HG03439 (cell line): ENCODE measurements around the gene HECTD4.
"Not testable (repeated sequence)": the region's sequence is repeated elsewhere in the genome, so short reads cannot be mapped to it uniquely, and the experiment has no call there.

ENCODE experiments used
- ATAC-seq: cut with Tn5 transposase; IDR thresholded peaks from one replicate; pipeline ENCODE4 v1.9.1; 2021; ENCODE audit warnings: mild to moderate bottlenecking, moderate library complexity; ENCODE audit not compliant: unreplicated experiment

The HECTD4 gene

DNA sequence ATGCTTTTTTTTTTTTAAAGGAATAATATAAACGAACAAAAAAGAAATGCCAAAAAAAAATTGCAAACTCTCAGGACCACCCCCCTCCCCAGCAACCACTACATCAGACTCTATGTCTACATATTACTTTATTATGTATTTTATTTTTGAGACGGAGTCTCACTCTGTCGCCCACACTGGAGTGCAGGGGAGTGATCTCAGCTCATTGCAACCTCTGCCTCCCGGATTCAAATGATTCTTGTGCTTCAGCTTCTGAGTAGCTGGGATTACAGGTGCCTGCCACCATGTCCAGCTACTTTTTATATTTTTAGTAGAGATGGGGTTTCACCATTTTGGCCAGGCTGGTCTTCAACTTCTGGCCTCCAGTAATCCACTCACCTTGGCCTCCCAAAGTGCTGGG lies 22.9 kb downstream of the HECTD4 start:
- no peak for ATAC-seq

DNA sequence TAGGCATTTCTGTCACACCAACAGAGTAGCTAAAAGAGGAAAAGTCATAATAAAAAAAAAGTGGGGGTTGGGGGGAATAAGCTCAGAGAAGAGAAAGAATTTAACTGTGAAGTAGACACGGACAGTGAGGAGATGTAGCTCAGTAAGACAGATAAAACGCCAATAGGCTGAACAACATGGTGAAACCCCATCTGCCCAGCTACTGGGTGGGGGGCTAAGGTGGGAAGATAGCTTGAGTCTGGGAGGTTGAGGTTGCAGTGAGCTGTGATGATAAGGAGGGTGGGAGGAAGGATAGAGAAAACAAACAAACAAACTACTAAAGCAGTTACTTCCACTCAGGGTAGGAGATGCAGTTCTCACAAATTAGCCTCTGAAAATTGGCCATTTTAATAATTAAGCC lies 25.0 kb downstream of the HECTD4 start:
- ATAC-seq = no peak

DNA sequence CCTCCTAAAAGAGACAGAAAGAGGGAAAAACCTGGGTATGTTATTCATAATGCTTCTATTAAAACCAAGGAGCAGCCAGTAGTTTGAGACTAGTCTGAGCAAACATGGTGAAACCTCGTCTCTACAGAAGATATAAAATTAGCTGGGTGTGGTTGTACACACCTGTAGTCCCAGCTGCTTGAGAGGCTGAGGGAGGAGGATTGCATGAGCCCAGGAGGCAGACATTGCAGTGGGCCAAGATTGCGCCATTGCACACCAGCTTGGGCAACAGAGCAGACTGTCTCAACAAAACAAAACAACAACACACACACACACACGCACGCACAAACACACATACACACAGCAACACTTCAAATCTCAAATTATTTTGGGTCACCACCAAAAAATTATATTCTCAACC lies 27.8 kb downstream of the HECTD4 start:
- ATAC-seq = no peak

DNA sequence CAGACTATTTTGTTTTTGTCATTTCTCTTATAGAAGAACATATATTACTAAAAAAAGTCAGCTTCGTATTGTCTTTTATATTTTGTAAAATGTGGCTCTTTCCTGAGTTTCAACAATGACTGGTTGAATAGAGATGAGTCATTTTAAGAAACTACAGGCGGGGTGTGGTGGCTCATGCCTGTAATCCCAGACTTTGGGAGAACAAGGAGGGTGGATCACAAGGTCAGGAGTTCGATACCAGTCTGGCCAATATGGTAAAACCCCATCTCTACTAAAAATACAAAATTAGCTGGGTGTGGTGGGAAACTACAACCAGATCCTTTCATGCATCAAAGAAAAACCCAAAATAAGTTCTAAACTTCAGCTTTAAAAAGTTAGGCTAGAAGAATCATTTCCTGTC lies 28.8 kb downstream of the HECTD4 start:
- no peak for ATAC-seq

DNA sequence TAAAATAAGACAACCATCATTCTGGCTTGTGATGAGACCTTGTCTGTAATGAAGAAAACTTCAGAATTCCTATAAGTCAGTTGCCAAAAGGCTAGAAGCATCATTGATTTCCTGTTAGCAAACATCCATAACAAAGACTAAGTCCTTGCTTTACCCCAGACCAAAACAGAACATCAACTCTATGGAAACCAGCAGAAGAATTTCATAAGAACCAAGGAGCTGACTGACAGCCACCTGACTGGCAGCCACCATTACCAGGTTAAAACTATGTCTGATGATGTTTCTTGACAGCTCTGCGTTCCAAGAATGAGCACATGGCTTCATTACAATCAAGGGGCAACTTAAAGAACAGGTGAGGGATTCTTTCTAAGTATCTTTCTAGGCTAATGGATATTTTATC lies 29.3 kb downstream of the HECTD4 start:
- no peak for ATAC-seq

DNA sequence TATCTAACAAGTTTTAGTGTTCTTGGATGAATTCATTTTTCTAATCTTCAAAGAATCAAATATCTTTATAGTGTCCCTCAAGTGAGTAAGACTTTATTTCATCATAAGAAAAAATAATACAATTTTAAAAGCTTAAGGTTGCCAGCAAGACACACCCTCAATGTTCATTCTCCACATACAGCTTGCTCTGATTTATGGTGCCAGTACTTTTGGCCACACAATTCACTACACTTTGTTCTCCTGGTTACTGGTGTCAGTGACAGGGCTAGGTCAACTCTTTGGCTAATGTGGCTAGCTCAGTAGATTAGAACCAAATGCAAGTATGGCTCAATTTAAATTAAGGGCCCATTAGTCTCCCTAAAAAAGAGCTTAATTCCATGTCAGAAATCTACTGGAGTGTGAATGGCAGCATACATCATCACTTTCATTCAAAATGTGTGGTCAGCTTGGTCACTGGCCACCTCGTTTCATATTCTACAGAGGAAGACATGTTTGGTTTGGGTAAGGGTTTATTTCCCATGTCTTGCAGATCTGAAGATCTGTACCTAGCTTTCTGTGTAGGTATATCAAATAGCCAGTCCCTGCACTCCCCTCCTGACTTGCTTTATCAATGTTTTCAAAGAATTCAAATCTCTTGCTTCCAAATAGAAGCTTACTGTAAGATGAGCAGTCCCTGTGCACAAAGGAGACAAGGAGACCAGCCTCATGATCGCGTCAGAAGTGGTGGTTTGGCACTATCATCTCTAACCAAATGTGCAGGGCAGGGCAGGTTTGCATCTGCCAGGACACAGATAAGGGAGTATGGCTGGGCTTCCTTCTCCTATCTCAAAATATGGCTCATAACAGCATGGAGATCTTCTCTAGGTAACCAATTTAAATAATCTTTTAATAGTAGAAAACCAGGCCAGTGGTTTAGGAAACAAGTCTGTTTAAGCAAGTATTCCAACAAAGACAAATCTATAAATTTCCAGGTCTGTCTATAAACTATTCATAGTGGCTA lies 31.3 kb downstream of the HECTD4 start:
- ATAC-seq = no peak

DNA sequence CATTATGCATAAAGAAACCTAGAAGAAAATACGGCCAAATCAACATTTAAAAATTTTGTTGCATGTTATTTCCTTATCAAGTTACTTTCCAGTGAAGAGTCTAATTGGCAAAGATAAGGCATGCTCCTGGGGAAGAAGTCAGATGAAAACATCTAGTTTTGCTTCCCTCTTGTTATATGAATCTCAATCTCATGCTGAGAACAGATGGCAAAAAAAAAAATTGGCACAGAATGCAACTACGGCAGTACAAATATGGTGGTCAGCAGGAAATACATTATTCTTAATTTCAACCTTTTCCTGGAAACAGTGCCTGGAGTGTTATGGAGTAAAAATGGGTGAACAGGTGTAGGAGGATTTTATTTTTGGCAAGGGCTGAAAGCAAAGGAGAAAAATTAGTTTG lies 32.8 kb downstream of the HECTD4 start:
- ATAC-seq = no peak

DNA sequence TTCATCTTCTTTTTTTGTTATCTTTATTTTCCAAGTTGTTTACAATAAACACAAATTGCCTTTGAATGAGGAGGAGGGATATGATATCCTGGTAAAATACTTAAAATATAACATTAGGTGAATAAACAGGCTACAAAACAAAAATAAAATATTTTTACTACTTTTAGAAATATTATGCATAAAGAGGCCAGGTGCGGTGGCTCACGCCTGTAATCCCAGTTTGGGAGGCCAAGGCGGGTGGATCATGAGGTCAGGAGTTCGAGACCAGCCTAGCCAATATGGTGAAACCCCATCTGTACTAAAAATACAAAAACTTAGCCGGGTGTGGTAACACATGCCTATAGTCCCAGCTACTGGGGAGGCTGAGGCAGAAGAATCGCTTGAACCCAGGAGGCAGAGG lies 33.3 kb downstream of the HECTD4 start:
- ATAC-seq = not testable (repeated sequence)

DNA sequence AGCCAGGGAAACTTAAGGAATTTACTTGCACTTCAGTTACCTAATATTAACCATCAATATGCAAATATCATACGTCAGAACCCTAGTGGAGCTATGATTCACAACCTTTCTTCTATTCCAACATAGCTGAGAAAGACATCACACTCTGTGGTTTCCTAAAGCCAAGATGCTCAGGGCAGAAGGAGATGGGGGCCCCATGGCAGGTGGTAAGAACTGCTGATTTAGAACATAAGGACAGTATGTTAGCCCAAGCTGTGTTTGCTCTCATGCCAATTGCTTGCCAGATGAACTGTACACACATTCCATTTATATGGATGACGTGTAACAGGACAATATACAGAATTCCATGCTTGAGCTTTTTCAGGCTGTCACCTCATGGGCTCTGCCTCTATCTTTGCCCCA lies 34.6 kb downstream of the HECTD4 start:
- no peak for ATAC-seq

DNA sequence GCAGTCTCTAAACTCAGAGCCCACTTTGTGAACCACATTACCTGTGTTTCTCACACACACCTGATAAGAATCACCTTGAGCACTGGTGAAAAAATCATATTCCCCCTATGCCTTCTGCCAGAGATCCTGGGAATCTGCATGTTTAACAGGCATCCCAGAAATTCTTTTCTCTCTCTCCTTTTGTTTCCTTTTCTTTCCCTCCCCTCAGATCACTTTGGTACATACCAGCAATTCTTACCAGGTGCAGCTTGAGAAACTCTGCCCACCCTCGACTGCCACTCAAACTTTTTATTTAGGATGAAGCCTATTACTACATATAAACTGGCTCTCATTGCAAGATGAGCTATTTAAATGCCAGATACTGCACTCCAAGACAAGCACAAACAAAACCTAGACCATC lies 36.0 kb downstream of the HECTD4 start:
- ATAC-seq = no peak

DNA sequence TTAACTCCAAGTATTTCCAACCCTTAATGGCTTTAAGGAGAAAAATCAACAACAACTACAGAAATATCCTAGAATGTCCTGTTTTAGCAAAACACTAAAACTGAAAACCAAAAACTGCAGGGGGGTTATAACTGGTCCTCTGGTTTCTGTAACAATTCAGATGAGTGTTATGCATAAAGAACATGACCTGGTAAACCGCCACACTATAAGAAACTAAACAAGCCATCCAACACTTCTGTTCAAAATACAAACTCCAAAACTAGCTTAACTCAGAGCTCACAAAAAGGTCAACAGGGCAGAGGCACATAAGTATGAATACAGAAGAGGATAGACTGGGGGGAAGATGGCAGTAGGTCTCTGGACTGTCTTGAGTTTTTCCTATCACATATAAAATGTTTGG lies 38.0 kb downstream of the HECTD4 start:
- no peak for ATAC-seq

DNA sequence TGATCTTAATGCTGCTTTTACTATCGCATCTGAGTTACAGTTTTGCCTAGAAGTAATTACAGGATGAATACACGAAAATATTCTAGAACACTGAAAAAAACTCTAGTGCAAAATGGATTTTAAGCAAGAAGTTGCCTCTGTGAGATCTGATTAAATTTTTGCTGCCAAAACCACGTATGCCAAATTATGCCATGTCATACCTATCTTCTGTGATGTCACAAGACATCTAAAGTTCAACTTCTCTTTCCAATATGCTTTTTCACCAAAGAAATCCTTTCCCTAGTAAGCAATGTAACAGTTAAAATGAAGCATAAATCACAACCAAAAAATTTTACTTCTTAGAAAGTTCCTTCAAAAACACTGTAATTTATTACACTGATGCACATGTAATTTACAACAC lies 39.6 kb downstream of the HECTD4 start:
- ATAC-seq = no peak

DNA sequence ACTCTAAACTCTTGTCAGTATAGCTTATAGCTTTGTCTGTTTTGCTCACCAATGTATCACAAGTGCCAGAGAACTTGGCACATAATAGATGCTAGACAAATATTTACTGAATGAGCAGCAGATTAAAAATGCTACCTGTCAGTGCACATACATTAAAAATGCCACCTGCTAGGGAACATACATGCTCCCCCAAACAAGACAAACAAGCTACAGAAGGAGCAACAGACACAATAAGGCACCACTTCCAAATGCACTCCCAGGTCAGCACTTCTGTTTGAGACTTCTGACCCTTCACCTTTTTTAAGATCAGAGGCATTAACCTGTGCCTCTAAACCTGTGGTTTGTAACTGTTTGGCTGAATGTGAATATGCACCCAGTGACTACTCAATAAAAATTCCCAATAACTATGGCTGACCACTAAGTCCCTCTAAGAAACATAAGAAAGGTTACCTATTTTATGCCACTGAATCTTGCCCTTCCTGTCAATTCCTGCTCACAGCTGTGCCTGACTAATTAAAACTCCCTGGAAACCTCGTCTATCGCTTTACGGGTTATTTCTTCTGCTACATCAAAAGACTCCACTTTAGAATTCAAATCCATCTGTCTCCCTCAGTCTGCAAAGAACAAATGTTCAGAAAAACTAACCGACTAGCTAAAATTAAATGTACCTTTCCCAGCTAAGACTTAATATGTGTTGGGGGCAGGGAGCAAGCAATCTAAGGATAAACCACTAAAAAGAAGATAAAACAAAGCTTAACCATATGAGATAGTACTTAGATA lies 41.0 kb downstream of the HECTD4 start:
- ATAC-seq = no peak

DNA sequence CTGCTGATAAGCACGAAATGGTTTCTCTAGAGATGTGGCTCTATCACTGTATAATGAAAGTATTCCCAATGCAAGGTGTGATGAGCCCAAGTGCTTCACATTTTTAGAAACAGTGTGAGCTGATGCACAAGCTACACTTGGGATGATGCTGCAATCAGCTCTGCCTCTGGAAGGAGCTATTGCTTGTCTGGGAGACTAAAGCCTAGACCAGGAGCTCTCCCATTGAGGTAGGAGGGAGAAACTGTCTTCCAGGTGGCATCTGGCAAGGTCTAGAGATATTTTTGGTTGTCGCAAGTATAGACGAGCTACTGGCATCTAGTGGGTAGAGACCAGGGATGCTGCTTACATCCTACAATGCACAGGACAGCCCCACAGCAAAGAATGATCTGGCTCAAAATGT lies 42.0 kb downstream of the HECTD4 start:
- ATAC-seq = no peak

DNA sequence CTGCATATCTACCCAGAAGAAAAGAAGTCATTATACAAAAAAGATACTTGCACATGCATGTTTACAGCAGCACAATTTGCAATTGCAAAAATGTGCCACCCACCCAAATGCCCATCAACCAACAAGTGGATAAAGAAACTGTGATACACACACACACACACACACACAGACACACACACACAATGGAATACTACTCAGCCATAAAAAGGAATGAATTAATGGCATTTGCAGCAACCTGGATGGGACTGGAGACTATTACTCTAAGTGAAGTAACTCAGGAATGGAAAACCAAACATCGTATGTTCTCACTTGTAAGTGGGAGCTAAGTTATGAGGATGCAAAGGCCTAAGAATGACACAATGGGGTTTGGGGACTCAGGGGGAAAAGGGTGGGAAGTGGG lies 47.2 kb downstream of the HECTD4 start:
- ATAC-seq = not testable (repeated sequence)

DNA sequence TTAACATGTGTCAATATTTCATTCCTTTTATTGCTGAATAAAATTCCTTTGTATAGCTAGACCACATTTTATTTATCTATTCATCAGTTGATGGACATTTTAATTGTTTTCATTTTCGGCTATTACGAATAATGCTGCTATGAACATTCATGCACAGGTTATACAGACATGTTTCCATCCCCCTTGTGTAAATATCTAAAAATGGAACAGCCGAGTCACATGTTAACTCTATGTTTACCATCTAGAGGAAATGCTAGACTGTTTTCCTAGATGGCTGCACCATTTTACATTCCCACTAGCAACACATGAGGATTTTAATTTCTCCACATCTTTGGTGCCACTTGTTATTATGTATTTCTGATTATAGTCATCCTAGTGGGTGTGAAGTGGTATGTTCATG lies 49.2 kb downstream of the HECTD4 start:
- ATAC-seq = no peak

DNA sequence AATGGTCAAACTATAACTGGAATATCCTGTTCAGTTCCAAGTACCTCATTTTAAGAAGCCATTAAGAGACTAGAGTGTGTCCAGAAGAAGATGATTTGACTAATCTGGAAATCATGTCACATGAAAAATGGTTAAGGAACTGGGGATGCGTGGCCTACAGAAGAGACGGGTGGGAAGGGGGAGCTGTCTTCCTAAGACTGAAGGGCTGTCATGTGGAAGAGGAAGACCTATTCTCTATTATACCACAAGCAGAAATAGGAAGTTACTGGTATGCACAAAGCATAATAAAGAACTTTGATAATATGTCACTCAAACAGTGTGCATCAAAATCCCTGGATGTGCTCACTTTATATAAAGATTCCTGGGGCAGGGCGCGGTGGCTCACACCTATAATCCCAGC lies 50.3 kb downstream of the HECTD4 start:
- no peak for ATAC-seq

DNA sequence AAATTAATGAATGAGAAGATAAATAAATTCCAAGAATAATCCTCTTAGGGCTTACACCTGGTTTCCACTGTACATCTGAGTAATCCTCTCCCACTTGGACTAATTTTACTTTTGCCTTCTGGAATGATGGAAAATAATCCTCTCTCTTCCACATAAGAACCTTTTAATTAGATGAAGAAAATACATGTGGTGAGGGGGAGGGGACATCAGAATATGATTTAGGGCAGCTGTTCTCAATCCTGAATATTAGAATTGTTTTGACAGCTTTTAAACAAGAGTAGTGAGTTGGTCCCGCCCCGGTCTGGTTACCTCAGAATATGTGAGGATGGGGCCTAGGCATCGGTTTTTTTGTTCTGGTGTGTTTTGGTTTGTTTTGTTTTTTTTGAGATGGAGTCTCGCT lies 51.5 kb downstream of the HECTD4 start:
- no peak for ATAC-seq

DNA sequence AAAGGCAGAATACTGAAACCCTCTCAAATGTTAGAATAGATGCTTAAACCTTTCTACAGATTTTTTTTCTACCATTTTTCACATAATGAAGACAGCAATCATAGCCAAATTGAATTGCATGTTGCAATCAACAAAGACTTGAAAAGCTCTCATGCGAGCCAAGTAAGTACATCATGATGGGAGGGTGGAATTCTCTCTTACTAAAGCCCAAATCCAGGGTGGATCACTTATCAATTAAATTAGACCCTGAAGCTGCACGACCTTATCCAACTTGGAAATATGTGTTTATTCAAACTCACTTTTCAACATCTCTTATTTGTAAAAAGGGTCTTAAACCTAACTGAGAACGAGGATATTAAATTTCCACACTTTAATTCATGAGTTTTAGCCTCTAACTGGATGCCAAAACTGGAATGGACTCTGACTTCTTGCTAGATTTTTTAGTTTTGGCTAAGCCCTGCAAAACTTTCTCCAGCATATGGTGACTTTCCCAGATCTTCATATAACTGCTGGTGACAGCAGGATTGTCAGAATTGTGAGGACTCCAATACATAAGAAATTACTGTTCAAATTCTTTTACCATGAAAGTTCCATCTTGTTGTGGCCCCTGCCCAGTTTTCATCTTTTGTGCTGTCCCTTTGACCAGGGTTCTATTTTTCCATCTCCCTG lies 53.6 kb downstream of the HECTD4 start:
- ATAC-seq = no peak

DNA sequence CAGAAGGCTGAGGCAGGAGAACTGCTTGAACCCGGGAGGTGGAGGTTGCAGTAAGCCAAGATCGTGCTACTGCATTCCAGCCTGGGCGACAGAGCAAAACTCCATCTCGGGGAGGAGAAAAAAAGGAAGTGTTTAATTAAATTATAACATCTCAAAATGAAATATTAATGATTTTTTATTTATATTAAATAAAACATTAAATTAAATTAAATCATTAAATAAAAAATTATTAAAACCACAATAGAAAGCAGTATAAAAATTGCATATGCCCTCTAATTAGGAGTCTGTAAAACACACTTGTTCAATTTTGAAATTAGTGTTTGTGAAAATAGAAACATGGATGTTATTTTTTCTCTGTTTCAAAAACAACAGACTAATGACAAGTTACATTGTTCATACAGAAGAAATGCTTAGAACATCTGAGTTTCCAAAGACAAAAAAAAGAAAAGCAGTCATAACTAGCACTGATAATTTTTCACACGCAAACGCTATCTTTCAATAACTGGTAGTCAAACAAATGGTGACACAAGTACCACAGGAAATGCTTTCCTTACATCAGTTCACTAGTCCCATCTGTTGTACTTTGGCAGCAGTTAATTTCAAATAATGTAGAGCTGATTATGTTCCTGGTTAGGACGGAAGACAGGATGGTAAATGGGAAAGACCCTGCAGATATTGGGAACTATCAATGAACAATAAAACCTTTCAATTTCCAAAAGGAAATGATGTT lies 54.9 kb downstream of the HECTD4 start:
- ATAC-seq = no peak
